SK-N-SH treated with all-trans-retinoic acid at 6 μM for 48 hours (cell line): ENCODE results near the gene ACSM2A.
"Not testable (repeated sequence)": the region's sequence is repeated elsewhere in the genome, so short reads cannot be mapped to it uniquely, and the experiment has no call there.

Experiments used
- OSR1 ChIP-seq: fragments of 250-450 bp; sonication (Bioruptor Pico); IDR thresholded peaks from 2 replicates; pipeline ENCODE4 v1.8.0; 2022; ENCODE audit warnings: moderate library complexity, mild to moderate bottlenecking, inconsistent platforms
- RARB ChIP-seq: fragments of 250-450 bp; sonication (Bioruptor Pico); IDR thresholded peaks from 2 replicates; pipeline ENCODE4 v1.8.0; 2021; ENCODE audit warnings: mild to moderate bottlenecking, moderate library complexity
- TCF4 ChIP-seq: fragments of 250-450 bp; sonication (Bioruptor Pico); IDR thresholded peaks from 2 replicates; pipeline ENCODE4 v1.8.0; 2021; ENCODE audit warnings: mild to moderate bottlenecking, moderate library complexity, borderline replicate concordance
- ZNF8 ChIP-seq: fragments of 450-650 bp; formaldehyde crosslinking; IDR thresholded peaks from 2 replicates; pipeline ENCODE4 v1.5.0; 2020; ENCODE audit warnings: mild to moderate bottlenecking, moderate library complexity

GRCh38 chr16:20423772-20424128, 27.6 kb upstream of the ACSM2A start:
- not testable (repeated sequence) for TF ChIP-seq OSR1 (CRISPR knock-in tag); RARB; TCF4 (CRISPR knock-in tag); ZNF8 (CRISPR knock-in tag)
